NT2/D1 (cell line): ENCODE data around the gene SPATA9.

Source experiments
- DNase-seq: peaks from one replicate; pipeline ENCODE4 v3.0.0-alpha.2; 2011; ENCODE audit warnings: low read depth, low spot score
- H3K27me3 ChIP-seq: 2 replicates; pipeline ENCODE4 v1.6.0; 2011; ENCODE audit warnings: mild to moderate bottlenecking; ENCODE audit not compliant: insufficient read length, insufficient read depth
- H3K36me3 ChIP-seq: 2 replicates; pipeline ENCODE4 v1.6.1; 2011; ENCODE audit warnings: mild to moderate bottlenecking, low read length, mixed read lengths; ENCODE audit not compliant: insufficient read depth, insufficient read length
- H3K4me1 ChIP-seq: 2 replicates; pipeline ENCODE4 v1.5.1; 2011; ENCODE audit not compliant: insufficient read depth, insufficient read length
- H3K4me3 ChIP-seq: 2 replicates; pipeline ENCODE4 v1.5.1; 2011; ENCODE audit warnings: low read depth; ENCODE audit not compliant: insufficient read length
- H3K9ac ChIP-seq: 2 replicates; pipeline ENCODE4 v1.6.0; 2011; ENCODE audit warnings: low read depth; ENCODE audit not compliant: insufficient read length
- H3K9me3 ChIP-seq: 2 replicates; pipeline ENCODE4 v1.5.1; 2011; ENCODE audit warnings: mild to moderate bottlenecking, low read length; ENCODE audit not compliant: insufficient read depth
- SUZ12 ChIP-seq: IDR thresholded peaks from 2 replicates; pipeline ENCODE4 v1.6.1; 2011; ENCODE audit not compliant: insufficient read length, insufficient read depth; ENCODE audit errors: extremely low read depth
- YY1 ChIP-seq: IDR thresholded peaks from 2 replicates; pipeline ENCODE4 v1.6.1; 2011; ENCODE audit not compliant: insufficient read length, insufficient read depth
- ZNF274 ChIP-seq: IDR thresholded peaks from 2 replicates; pipeline ENCODE4 v1.6.1; 2011; ENCODE audit warnings: mild to moderate bottlenecking, low read depth, low read length

The SPATA9 gene

DNA sequence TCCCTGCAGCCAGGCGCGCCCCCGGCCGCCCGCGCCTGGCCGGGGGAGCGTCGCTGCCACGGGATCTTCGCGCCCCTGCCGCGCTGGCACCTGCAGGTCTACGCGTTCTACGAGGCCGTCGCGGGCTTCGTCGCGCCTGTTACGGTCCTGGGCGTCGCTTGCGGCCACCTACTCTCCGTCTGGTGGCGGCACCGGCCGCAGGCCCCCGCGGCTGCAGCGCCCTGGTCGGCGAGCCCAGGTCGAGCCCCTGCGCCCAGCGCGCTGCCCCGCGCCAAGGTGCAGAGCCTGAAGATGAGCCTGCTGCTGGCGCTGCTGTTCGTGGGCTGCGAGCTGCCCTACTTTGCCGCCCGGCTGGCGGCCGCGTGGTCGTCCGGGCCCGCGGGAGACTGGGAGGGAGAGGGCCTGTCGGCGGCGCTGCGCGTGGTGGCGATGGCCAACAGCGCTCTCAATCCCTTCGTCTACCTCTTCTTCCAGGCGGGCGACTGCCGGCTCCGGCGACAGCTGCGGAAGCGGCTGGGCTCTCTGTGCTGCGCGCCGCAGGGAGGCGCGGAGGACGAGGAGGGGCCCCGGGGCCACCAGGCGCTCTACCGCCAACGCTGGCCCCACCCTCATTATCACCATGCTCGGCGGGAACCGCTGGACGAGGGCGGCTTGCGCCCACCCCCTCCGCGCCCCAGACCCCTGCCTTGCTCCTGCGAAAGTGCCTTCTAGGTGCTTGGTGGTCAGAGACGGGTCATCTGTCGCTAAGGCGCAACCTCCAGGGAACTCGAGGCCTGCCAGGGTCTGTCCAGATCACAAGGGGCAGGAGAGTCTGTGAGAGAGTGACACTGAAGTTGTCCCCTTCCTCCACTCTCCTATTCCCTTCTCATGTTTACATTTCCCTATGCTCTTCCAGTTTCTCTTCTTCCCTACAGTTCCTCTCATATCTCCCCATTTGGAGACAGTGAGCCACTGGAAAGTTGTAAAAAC lies 61.6 kb downstream of the SPATA9 start:
- Histone ChIP-seq H3K4me3 (no peak overlapping the region), H3K27me3 (no peaks in the 10 kb centered on the region), H3K36me3 (no peaks in the 10 kb centered on the region), H3K4me1 (no peaks in the 10 kb centered on the region), H3K9me3 (no peaks in the 10 kb centered on the region), H3K9ac (no peak overlapping the region)
- DNase-seq: no peak
- TF ChIP-seq SUZ12 (no peak), ZNF274 (no peak), YY1 (no peak)

DNA sequence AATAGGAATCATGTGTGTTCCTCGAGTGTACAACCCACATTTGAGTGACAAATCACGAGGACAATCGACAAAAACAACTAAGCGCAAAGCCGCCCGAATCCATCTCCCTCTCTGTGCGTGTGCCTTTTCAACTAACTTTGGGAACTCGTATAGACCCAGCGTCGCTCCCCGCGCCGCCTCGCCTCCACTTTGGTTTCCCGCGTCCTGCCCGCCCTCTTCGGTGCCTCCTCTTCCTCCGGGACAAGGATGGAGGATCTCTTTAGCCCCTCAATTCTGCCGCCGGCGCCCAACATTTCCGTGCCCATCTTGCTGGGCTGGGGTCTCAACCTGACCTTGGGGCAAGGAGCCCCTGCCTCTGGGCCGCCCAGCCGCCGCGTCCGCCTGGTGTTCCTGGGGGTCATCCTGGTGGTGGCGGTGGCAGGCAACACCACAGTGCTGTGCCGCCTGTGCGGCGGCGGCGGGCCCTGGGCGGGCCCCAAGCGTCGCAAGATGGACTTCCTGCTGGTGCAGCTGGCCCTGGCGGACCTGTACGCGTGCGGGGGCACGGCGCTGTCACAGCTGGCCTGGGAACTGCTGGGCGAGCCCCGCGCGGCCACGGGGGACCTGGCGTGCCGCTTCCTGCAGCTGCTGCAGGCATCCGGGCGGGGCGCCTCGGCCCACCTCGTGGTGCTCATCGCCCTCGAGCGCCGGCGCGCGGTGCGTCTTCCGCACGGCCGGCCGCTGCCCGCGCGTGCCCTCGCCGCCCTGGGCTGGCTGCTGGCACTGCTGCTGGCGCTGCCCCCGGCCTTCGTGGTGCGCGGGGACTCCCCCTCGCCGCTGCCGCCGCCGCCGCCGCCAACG lies 62.5 kb downstream of the SPATA9 start, which contains the start of gene GPR150:
GPR150 (plus strand) TSS at position 58 of the 840 bp plus-strand sequence; CDS start at position 247, 189 bp downstream.
- no peak within 1 kb of the TSS for H3K4me3 ChIP-seq
- H3K36me3 ChIP-seq: no peaks in the 10 kb centered on the region
- no peaks in the 10 kb centered on the region for H3K9me3 ChIP-seq
- TF ChIP-seq YY1 (no peak), ZNF274 (no peak)
- H3K27me3 ChIP-seq: no peaks in the 10 kb centered on the region
- H3K4me1 ChIP-seq: no peaks in the 10 kb centered on the region
- no peak for DNase-seq
- no peak within 1 kb of the TSS for H3K9ac ChIP-seq

DNA sequence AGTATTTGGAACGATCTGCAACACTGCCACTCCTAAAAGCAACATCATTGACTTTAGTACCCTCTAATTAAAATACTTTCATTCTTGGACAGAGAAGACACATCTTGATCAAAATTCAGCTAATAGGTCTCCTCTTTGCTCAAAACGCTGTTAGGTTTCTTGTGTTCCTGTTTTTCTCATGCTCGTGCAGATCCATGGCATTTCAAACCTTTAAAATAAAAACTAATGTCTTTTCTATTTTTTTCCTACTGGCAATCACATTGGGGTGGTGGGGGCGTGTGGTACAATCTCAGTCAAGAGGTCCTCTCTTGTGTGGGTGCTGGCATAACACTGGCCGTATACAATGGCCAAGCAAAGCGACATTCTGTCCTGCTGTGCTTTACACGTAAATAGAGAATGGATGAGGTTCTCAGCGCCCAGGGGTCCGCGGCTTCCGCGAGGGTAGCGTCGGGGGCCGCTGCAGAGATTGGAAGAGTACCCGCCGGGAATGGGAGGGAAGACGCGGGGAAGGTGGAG lies 63.2 kb downstream of the SPATA9 start:
- DNase-seq: no peak
- no peak for TF ChIP-seq SUZ12
- TF ChIP-seq YY1: no peak
- no peak for TF ChIP-seq ZNF274
- Histone ChIP-seq H3K27me3 (no peaks in the 10 kb centered on the region), H3K36me3 (no peaks in the 10 kb centered on the region), H3K4me1 (no peaks in the 10 kb centered on the region), H3K9ac (no peak overlapping the region), H3K9me3 (no peaks in the 10 kb centered on the region), H3K4me3 (no peak overlapping the region)

DNA sequence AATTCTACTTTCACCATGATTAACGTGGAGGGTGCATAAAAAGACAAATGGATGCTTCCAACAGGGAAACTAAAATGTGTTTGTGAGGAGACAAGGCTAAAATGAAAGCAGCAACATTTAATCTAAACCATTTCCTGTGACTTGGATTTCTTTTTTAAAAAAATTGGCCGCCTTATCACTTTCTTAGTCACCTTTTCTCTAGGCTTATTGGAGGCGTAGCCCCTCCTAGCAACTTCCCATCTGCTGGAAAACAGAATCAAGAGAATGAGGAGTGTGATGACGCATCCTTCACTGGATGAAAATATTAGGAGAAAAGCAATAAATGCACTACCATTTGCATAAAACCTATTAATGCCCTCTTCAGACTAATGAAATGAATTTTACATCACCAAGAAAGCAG lies 63.7 kb downstream of the SPATA9 start:
- H3K27me3 ChIP-seq: no peaks in the 10 kb centered on the region
- no peak for TF ChIP-seq ZNF274
- TF ChIP-seq SUZ12: no peak
- no peak for TF ChIP-seq YY1
- H3K9ac ChIP-seq: no peak overlapping the region
- no peak for DNase-seq
- H3K4me1 ChIP-seq: no peaks in the 10 kb centered on the region
- H3K36me3 ChIP-seq: no peaks in the 10 kb centered on the region
- H3K4me3 ChIP-seq: no peak overlapping the region
- H3K9me3 ChIP-seq: no peaks in the 10 kb centered on the region

DNA sequence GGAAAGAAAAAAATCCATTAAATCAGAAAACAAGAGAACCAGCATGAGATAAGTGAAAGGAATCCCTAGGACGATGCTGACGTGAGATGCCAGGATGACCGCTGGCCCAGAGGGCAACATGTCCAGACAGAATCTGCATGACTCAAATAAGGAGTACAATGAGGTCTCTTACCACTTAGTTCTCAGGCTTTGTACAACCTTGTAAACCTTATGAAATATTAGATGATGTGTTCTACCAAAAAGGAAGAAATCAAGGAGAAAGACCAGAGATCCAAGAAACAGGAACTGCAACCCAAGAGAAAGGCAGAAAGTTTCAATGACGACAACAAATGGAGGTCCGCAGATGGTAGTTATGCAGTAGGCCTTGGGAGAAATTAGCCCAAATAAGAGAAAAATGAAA lies 65.7 kb downstream of the SPATA9 start:
- no peaks in the 10 kb centered on the region for H3K36me3 ChIP-seq
- H3K4me1 ChIP-seq: no peaks in the 10 kb centered on the region
- no peak overlapping the region for H3K9ac ChIP-seq
- H3K4me3 ChIP-seq: no peak overlapping the region
- no peak for DNase-seq
- TF ChIP-seq YY1 (no peak), ZNF274 (no peak), SUZ12 (no peak)
- peaks cover 4% of the 10 kb centered on the region for H3K9me3 ChIP-seq
- no peaks in the 10 kb centered on the region for H3K27me3 ChIP-seq

DNA sequence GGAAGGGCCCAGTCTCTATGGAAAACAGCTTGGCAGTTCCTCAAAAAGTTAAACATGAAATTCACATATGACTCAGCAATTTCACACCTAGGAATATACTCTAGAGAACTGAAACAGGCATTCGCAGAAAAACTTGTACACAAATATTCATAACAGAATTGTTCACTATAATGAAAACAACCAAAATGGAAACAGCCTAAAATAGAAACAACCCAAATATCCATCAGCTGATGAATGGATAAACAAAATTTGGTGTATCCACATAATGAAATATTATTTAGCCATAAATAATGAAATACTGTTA lies 67.7 kb downstream of the SPATA9 start:
- no peak for DNase-seq
- TF ChIP-seq SUZ12: no peak
- TF ChIP-seq ZNF274: no peak
- TF ChIP-seq YY1: no peak
- Histone ChIP-seq H3K9me3 (peaks cover 4% of the 10 kb centered on the region), H3K9ac (no peak overlapping the region), H3K27me3 (no peaks in the 10 kb centered on the region), H3K36me3 (no peaks in the 10 kb centered on the region), H3K4me3 (no peak overlapping the region), H3K4me1 (no peaks in the 10 kb centered on the region)

DNA sequence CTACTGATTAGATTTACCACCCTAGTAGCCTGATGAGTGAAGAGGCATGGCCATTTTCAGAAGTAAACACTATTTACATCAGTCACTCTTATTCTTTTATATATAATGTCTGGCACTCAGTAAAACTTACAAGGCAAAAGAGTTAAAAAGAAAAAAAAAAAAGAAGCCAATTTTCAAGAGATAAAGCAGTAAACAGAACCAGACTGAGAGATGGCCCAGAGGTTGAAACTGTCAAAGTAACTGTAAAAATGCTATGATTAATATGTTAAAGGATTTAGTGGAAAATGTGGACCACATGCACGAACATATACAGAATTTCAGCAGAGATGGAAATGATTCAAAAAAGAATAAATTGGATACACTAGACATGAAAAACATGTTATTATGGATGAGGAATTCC lies 69.3 kb downstream of the SPATA9 start:
- no peaks in the 10 kb centered on the region for H3K27me3 ChIP-seq
- no peak for DNase-seq
- no peak for TF ChIP-seq ZNF274
- TF ChIP-seq YY1: no peak
- TF ChIP-seq SUZ12: no peak
- no peak overlapping the region for H3K9ac ChIP-seq
- no peaks in the 10 kb centered on the region for H3K4me1 ChIP-seq
- no peaks in the 10 kb centered on the region for H3K36me3 ChIP-seq
- peaks cover 4% of the 10 kb centered on the region for H3K9me3 ChIP-seq
- no peak overlapping the region for H3K4me3 ChIP-seq
